Fibroblast of gingiva (primary cell): ENCODE measurements around the gene NDUFS6.
"Not testable (repeated sequence)": the region's sequence is repeated elsewhere in the genome, so short reads cannot be mapped to it uniquely, and the experiment has no call there.

Experiments used
- DNase-seq: peaks from one replicate; pipeline ENCODE4 v3.0.0-alpha.2; 2011; ENCODE audit warnings: low read depth

Gene NDUFS6

DNA sequence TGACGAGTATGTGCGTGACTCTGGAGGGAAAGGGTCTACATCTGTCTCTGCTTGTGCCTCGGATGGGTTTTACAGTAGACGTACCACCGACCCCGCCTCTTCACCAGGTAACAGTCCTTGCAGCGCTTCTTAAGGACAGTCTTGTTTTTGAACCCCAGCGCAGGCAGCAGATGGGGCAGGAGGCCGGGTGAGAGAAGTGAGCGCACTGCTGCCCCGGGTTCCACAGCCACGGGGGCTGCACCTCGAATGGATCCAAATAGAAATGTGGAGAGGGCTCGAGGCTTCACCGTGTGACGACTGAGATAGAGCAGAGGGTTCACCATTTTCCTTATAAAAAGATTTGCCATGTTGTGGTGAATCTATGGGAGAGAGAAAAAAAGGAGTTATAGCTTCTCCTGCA is 2.6 kb upstream of the NDUFS6 start:
- DNase-seq = not testable (repeated sequence)

DNA sequence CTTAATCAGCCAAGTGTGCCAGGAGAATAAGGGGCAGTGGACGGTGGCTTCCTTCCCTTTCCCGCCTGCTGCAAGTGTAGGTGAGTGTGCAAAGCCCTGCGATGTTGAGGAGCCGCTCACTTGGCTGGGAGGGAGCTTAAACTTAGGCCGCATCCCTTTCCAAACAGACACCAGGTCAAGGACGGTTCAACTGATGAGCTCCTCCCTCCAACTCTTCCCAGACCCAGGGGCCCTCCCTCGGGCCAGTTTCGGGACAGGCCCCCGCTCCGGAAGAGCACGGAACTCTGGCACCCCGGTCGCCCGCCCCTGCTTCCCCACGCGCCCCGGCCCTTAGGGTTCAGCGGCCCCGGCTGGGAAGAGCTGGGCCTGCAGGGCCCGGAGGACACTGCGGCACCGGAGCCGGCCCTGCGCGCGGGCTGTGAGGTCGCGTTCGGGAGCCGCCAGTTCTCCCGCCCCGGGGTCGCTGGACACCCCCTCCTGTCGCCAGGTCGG is 2.1 kb upstream of the NDUFS6 start:
- peak; percentile 20 for DNase-seq

DNA sequence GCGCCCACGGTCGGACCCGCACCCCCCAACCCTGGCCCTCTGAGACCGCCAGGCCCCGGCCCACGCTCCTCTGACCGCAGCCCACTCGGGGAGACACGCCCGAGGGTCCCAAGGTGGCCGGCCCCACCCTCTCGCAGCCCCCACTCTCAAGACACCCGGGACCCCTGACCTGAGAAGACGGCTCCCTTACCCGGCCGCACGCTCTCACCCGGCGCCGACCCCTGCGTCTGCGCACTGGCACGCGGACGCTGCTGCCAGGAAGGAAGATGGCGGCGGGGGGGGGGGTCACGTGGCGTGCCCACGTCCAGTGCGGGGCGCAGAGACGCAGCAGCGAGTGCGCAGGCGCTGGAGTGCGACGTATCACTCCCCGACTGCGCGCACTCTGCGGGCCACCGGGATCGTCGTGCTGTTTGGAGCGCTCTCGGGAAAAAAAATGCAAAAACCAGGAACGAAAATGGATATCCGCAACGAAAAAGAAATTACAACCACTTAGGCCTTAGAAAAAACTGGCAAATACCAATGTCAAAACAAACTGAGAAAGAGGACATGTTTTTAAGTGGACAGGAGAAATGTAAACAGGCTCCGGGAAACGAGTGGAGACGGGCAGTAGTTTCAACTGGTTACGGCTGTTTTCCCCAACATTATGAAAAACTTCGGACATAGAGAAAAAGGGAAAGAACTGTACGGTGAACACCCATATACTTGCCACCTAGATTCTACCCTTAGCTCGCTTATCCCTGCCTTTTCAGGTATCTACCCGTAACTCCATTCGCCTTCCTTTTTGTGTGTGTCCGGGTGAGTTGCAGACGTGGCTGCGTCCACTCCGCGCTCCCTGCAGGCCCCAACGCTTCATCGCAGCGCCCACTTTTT is 1.4 kb upstream of the NDUFS6 start, which contains the start of gene MRPL36:
MRPL36 (minus strand) TSS at position 236 of the 870 bp plus-strand sequence. CDS start 902 bp downstream, outside the sequence.
- peak; percentile 89 for DNase-seq

DNA sequence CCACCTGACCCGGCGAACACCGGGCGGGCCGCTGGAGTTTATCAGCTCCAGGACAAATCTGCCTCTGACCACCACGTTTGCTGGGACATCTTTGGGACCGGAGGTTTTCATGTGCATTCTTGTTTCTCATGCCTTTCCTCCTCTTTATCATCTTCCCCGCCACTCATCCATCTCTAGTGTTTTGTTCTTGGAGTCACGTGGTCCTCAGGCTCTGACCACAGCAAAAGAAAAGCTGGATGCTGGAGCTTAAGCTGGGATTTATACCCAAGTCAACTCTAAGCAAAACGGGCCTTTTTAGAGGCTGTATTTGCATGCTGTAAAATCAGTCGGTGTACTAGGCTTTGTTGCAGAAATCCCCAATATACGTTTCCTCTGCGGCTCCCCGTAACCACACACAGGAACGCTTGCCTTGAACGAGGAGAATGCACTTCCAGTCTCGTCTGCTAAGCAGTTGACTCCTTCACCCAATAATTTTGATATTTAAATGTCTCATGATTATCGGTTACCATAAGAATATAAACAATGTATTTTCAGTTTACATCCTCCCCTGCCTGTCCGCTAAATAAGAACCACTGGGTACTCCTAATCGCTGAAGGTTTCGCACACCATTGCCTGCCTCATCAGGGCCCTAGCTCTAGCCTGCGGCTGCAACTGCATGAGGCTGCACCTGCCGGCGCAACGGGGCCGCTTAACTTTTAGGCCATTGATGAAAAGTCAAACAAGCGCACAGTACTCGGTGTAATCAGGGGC is 560 bp upstream of the NDUFS6 start:
- DNase-seq = peak; percentile 24

DNA sequence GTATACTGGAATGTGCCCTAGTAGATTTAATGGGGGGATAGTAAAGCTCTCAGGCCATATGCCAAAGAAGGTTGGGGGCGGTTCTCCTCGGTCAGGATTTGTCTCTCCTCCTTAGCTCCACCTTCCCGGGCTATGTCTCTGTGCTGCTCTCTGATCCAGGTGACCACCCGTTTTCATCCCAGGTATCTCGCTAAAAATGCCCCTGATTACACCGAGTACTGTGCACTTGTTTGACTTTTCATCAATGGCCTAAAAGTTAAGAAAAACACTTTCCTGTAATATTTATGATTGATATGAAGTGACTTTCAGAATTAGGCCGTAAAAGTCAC is 724 bp downstream of the NDUFS6 start:
- DNase-seq = no peak

DNA sequence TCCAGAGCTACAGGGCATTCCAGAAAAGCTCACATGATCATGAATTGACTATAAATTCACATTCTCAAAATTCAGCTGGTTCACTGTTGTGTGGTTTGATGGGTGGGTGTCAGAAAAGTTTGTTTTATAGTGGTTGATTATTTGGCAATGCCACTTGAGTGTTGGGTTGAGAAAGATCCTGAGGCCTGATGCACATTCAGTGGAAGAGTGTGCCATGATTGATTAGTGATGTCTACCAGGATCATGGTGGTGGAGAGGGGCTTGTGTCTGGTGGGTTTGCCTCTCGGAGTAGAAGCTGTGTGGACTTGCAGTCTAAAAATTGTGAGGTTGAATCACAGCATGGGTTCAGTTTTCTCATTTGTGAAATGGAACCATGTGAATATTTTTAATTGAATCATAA is 2.0 kb downstream of the NDUFS6 start:
- DNase-seq = no peak

DNA sequence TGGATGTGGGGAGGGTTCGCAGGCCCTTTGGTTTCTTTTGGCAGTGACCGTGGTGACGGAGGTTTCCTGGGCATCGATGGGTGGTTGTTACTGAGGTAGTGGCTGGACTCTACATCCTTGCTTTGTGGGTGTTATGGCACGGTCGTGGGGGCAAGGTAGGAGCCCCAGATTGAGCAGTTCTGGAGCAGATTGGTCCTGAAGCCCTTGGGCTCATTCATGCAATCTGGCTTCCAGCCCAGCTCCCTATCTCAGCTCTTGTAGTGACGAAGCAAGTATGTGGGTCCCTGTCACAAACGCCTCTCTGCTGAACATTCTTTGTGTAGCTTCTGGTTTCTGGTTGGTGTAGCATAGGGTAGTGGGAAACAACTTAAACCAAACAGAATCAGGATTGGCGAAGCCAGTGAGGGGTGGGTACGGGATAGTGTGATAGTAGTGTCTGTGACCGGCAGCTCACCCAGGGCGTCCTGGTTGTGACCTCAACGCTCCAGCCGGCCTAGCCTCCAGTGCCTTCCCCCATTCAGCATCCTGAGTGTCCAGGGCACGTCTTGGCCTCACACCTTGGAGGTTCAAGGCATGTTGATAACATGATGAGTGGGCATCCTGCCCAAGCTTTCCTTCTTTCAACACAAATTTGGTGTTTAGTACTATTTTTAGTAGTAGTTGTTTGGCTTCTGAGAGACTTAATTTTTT is 2.9 kb downstream of the NDUFS6 start:
- DNase-seq = no peak

DNA sequence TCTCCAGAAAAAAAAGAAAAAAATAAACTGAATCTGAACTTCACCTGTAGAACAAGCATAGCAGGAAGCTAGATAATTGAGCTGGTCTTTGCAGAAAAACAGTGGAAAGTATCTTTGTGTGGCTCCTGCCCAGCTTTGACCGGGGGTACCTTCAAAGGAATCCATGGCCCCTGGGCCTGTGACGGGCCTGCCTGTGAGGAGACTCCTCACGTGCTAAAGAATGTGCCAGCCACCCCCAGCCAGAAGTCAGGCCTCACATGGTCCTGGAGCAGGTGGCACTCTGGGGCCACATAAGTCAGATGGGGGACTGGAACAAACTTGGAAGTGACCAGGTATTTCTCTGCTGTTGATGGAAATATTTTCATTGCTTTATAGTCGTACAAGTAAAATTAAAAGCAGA is 4.1 kb downstream of the NDUFS6 start:
- no peak for DNase-seq

DNA sequence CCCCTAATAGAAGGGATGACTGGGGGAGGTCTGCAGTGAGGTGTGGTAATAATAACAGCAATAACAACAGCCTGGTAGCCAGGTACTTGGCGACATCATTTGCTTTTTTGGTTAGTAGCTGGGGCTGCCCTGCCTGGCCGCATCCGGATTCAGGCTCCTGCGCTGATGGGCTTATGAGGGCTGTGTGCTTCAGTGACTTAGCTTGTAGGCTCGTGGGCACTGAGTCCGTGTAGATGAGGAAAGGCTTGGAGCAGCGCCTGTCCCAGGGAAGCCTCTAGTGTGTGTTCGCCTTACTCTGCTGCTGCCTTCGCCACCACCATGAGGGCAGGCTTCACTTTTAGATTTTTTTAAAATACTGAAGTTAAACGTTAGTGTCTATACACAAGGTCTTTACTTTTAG is 4.5 kb downstream of the NDUFS6 start:
- DNase-seq = no peak

DNA sequence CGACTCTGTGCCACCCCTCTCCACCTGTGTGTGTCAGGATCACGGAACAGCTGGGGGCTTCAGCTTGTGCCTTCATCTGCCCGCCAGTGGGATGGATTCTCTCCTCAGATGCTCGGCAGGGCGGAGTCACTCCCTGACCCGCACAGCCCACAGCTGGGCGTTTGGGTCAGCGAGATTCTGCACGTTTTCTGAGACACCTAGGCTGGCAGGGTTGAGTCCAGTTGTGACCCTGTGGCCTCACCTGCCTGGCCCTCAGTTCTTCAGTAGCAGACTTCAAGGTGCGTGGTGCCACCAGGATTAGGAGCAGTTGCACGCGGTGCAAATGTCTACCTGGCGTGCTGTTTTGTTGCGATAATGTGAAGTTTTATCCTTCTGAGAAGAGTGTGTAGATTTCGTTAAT is 5.0 kb downstream of the NDUFS6 start:
- no peak for DNase-seq

DNA sequence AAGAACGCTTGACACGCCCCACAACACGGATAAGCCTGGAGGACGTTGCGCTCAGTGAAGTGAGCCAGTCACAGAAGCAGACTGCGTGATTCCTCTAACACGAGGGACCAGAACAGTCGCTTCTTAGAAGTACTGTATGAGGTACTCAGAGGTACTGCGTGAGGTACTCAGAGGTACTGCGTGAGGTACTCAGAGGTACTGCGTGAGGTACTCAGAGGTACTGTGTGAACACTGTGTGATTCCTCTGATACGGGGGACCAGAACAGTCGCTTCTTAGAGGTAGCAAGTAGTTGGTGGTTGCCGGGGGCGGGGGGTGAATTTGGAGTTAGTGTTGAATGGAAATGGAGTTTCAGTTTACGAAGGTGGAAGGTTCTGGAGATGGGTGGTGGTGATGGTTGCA is 5.8 kb downstream of the NDUFS6 start:
- no peak for DNase-seq

DNA sequence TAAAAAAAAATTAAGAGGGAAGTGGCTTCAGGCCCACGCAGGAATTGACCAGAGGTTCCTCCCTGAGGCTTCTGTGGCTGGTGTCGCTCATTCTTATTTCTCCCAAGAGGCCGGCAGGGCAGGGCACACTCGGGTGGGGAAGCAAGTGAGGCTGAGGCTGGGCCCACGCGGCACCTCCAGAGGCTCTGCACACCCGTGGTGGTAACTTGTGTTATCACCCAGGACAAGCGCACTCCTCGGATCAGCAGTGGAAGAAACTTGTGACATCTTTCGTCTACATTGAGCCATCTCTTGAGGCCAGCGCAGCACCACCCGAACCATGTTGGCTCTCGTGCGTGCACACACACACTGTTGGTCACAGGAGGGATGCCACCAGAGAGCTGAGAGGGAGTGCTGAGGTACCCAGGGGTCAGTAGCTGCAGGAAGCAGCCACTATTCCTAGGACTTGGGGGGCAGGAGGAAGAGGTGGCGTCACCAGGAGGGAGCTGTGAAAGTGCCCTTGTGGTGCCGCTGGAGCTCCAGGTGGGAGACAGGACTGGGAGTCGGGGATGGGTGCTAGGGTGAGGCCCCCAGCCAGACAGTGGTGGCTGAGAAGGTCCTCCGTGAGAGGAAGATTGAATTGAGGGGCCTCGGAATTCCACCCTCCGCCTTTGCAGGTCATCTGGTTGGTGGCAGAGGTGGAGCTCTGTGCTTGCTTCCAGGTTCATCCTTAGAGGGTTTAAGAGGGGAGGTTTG is 6.4 kb downstream of the NDUFS6 start:
- DNase-seq = no peak

DNA sequence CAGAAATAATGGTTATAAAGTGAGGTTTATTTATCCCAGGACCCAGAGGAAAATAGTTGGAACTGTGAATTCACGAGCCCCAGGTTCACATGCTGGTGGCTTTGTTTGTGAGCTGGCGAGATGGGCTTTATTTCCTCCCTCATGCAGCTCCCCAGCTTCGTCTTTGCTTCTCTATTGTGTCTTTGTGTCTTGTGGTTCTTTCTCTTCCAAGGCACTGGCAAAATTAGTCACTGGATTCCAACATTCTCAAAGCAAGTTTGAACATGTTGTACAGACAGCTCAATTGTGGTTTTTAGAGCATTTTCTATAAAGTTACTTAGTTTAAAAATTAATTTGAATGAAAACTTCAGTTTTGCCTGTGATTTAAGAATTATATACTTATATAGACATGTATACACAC is 7.2 kb downstream of the NDUFS6 start:
- no peak for DNase-seq

DNA sequence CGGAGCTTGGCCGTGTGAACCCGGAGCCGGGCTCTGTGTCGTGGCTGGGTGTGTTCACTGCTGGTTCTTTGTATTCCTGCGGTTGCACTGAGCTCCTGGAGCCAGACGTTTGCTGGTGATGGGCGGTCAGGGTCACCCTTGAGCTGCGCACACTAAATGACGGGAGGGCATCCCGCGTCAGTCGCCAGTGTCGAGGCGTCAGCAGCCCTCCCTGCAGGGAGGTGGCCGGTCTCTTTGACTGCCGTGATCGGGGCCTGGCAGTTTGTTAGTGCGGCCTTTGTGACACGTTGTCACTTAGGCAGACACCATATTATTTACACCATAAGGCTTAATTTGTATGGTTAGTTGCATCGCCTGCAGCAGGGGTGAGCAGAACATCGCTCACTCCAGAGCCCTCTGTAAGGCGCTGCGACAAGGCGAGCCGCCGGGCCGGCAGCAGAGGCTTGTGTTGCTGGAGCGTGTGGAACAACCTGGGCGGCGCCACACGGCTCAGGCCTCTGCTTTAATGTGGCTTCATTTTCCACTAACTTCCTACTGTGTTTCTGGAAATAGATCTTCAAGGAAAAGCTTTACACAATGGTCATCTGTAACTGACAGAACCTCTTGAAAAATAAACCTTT is 8.3 kb downstream of the NDUFS6 start:
- DNase-seq = no peak

DNA sequence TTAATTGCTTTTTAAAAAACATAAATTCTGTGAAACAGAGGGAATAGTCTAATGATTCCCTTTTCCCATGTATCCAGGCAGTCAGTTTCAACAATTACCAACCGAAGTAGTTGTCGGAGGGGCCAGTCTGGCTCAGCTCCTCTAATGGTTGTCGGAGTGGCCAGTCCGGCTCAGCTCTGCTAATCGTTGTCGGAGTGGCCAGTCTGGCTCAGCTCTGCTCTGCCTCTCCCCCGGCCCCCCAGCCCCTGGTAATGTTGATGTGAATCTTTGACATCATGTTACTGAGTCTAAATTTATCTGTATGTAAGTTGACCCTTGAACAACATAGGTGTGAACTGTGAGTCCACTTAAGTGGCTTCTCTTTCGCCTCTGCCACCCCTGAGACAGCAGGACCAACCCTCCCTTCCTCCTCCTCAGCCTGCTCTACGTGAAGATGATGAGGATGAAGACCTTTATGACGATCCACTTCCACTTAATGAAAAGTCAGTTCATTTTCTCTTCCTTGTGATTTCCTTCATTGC is 9.4 kb downstream of the NDUFS6 start:
- no peak for DNase-seq

DNA sequence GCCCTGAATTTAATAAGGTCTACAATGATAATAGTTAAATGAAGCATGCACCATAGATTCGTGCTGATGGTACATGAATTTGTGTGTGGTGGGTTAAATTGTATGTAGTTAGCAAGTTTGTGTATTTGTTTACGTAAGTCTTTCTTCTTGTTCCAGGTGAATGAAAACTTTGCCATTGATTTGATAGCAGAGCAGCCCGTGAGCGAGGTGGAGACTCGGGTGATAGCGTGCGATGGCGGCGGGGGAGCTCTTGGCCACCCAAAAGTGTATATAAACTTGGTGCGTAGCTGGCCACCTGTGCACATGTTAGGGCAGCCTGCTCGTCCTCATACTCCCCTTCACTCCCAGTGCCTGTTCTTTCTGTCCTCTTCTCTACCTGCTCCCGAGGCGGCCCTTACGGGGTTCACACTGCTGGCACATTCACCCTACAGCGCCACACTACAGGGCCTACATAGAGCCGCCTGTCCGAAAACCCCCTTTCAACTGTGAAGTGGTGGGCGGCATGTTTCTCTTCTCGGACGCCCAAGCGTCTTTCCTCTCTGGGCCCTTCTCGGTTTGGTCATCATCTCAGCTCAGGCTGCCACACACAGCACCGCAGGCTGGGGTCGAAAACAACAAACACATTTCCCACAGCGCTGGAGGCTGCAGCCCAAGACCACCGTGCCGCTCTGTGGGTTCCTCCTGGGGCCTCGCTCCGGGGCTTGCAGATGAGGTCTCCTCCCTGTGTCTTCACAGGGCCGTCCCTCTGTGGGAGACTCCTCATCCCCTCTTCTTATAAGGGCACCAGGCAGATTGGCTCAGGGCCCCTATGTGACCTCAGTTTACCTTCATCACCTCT is 13.2 kb downstream of the NDUFS6 start:
- no peak for DNase-seq

DNA sequence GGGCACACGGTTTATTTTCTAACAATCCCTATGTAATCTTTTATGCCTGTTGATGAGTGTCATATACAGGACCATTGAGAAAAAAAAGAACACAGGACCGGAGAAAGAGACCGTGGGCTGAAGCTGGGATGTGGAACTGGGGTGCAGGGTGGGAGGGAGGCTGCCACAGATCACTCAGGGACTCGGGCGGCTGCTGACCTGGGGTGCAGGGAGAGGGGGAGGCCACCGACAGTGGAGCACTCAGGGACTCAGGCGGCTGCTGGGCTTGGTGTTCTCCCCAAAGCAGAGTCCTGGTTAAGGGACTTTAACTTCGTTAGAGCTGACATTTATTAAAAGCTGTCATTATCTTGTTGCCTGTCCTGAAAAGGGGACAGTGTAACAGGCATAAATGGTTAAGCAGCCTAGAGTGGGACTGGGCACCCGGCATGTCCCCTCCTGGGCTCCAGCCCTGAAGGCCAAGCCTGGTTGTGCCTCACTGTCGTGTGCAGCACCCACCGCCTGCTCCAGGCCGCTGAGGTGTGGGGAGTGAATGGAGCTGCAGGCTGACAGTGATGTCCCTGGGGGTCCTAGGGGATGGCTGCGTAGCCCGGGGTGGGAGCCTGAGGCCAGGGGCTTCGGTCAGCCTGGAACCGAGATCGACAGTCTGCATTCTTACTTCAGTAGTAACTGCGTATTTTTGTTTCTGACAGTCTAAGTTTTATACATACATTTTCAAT is 14.0 kb downstream of the NDUFS6 start:
- DNase-seq = no peak

DNA sequence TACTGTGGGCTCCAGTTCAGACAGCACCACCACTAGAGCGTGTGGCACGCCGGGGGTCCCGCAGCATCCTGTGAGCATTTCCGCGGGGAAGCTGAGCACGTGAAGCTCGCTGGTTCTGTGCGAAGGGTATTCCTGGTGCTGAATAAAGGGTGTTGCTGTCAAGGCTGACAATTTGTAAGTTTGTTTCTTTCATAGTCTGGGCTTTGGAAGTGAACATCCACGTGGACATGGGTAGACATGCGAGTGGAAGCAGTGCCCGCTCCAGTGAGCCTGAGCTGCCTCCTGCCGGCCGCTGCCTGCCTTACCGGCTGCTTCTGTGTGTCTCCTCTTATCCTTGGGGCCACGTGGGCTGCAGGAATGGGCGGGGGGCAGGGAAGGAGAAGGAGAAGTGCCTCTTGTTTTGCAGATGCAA is 14.7 kb downstream of the NDUFS6 start:
- DNase-seq = no peak

DNA sequence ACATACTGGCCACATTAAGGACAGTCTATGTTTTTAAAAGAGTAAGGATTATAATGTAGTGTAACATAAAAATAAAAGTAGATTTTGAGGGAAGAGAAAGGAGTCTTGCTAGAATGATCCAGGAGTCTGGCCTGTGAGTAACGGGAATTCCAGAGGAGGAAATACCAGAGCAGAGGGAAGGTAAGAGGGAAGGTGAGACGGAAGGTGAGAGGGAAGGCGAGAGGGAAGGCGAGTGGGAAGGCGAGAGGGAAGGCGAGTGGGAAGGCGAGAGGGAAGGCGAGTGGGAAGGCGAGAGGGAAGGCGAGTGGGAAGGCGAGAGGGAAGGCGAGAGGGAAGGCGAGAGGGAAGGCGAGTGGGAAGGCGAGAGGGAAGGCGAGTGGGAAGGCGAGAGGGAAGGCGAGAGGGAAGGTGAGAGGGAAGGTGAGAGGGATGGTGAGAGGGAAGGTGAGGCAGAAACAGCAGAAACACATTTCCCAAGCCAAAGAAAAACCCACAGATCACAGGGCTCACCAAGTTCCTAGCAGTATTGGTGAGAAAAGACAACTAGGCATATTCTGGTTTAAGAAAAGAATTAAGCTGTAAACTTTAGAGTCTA is 15.4 kb downstream of the NDUFS6 start:
- not testable (repeated sequence) for DNase-seq
